DND-41 (cell line): ENCODE measurements around the gene TRAK1.

ENCODE experiments used
- EZH2 ChIP-seq: IDR thresholded peaks from 3 replicates; pipeline ENCODE4 v1.6.1; 2012; ENCODE audit warnings: borderline replicate concordance, low read depth, mild to moderate bottlenecking, moderate library complexity, low read length, inconsistent platforms; ENCODE audit not compliant: severe bottlenecking
- TF ChIP-seq, protein P1 (sequence below): IDR thresholded peaks from 2 replicates; pipeline ENCODE4 v1.5.1; 2012; ENCODE audit warnings: borderline replicate concordance, low read length, moderate library complexity, mild to moderate bottlenecking; ENCODE audit not compliant: poor library complexity, severe bottlenecking; ENCODE audit errors: extremely low read depth

DNA sequence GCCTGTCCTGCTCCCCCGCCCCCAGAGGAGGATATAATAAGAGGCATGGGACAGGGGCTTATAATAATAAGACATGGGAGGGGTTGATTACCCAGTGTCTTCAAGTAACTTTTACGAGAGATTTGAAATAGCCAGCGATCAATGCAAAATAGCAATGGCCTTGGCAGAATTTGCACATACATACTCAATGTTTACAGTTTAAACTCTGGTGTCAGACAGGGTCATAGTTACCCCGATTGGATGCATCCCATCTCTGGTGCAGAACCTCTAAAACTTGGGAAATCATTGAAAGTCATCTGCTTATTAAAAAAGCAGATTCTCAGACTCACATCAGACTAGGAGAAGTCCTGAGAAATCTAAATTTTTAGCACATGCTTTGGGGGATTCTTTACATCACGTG lies 61.0 kb downstream of the TRAK1 start:
- TF ChIP-seq, protein P1, sequence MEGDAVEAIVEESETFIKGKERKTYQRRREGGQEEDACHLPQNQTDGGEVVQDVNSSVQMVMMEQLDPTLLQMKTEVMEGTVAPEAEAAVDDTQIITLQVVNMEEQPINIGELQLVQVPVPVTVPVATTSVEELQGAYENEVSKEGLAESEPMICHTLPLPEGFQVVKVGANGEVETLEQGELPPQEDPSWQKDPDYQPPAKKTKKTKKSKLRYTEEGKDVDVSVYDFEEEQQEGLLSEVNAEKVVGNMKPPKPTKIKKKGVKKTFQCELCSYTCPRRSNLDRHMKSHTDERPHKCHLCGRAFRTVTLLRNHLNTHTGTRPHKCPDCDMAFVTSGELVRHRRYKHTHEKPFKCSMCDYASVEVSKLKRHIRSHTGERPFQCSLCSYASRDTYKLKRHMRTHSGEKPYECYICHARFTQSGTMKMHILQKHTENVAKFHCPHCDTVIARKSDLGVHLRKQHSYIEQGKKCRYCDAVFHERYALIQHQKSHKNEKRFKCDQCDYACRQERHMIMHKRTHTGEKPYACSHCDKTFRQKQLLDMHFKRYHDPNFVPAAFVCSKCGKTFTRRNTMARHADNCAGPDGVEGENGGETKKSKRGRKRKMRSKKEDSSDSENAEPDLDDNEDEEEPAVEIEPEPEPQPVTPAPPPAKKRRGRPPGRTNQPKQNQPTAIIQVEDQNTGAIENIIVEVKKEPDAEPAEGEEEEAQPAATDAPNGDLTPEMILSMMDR = no peak
- no peak for TF ChIP-seq EZH2
